ENCODE data around the gene IFNAR1.

DNA sequence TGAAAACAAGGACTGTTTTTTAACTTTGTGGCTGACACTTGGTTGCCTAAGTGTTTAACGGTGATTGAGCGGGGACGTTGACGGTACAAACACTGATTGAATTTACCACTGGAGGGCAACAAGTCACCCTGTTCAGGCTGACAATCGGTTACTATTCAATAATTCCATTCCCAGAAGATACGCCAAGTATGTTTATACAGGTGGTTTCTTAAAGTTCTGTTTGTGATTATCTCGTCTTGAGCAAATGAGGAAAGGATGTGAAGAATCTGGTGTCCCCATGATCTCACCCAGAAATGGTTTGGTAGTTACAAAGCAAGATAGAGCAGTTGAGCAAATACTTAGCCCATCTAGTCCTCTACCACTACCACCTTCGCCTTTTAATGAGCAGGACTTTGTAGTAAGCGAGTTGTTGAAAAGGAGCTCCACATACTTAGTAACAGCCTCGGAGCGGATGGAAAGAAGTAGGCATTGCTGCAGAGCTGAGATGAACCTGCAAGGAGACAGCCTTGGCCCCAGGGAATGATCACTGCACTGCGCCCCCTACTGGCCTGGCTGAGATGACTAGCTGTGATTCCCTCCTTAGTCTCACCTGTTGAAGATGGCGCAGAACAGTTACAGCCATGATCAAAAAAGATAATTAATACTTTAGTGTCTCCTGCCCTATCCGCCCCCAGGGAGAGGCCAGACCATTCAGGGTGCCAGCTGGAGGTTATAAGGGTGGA, 36.3 kb downstream of the IFNAR1 start:
- TF ChIP-seq, protein P1, sequence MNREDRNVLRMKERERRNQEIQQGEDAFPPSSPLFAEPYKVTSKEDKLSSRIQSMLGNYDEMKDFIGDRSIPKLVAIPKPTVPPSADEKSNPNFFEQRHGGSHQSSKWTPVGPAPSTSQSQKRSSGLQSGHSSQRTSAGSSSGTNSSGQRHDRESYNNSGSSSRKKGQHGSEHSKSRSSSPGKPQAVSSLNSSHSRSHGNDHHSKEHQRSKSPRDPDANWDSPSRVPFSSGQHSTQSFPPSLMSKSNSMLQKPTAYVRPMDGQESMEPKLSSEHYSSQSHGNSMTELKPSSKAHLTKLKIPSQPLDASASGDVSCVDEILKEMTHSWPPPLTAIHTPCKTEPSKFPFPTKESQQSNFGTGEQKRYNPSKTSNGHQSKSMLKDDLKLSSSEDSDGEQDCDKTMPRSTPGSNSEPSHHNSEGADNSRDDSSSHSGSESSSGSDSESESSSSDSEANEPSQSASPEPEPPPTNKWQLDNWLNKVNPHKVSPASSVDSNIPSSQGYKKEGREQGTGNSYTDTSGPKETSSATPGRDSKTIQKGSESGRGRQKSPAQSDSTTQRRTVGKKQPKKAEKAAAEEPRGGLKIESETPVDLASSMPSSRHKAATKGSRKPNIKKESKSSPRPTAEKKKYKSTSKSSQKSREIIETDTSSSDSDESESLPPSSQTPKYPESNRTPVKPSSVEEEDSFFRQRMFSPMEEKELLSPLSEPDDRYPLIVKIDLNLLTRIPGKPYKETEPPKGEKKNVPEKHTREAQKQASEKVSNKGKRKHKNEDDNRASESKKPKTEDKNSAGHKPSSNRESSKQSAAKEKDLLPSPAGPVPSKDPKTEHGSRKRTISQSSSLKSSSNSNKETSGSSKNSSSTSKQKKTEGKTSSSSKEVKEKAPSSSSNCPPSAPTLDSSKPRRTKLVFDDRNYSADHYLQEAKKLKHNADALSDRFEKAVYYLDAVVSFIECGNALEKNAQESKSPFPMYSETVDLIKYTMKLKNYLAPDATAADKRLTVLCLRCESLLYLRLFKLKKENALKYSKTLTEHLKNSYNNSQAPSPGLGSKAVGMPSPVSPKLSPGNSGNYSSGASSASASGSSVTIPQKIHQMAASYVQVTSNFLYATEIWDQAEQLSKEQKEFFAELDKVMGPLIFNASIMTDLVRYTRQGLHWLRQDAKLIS (CRISPR knock-in tag; IDR thresholded peaks at IDR 0.05), result no peak
- TF ChIP-seq, protein P2, sequence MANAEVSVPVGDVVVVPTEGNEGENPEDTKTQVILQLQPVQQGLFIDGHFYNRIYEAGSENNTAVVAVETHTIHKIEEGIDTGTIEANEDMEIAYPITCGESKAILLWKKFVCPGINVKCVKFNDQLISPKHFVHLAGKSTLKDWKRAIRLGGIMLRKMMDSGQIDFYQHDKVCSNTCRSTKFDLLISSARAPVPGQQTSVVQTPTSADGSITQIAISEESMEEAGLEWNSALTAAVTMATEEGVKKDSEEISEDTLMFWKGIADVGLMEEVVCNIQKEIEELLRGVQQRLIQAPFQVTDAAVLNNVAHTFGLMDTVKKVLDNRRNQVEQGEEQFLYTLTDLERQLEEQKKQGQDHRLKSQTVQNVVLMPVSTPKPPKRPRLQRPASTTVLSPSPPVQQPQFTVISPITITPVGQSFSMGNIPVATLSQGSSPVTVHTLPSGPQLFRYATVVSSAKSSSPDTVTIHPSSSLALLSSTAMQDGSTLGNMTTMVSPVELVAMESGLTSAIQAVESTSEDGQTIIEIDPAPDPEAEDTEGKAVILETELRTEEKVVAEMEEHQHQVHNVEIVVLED (CRISPR knock-in tag; IDR thresholded peaks at IDR 0.05), result no peak
- TF ChIP-seq, protein P3, sequence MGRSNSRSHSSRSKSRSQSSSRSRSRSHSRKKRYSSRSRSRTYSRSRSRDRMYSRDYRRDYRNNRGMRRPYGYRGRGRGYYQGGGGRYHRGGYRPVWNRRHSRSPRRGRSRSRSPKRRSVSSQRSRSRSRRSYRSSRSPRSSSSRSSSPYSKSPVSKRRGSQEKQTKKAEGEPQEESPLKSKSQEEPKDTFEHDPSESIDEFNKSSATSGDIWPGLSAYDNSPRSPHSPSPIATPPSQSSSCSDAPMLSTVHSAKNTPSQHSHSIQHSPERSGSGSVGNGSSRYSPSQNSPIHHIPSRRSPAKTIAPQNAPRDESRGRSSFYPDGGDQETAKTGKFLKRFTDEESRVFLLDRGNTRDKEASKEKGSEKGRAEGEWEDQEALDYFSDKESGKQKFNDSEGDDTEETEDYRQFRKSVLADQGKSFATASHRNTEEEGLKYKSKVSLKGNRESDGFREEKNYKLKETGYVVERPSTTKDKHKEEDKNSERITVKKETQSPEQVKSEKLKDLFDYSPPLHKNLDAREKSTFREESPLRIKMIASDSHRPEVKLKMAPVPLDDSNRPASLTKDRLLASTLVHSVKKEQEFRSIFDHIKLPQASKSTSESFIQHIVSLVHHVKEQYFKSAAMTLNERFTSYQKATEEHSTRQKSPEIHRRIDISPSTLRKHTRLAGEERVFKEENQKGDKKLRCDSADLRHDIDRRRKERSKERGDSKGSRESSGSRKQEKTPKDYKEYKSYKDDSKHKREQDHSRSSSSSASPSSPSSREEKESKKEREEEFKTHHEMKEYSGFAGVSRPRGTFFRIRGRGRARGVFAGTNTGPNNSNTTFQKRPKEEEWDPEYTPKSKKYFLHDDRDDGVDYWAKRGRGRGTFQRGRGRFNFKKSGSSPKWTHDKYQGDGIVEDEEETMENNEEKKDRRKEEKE (IDR thresholded peaks at IDR 0.05; ENCODE audit: borderline replicate concordance in 1 of 2, control insufficient read depth in 1 of 2, low read depth in 2 of 2, low read length in 1 of 2), result no peak
- TF ChIP-seq POLR2G (IDR thresholded peaks at IDR 0.05; ENCODE audit: low read depth, low read length) (no peak), ZNF57 (CRISPR knock-in tag; IDR thresholded peaks at IDR 0.05) (no peak), SP1 (CRISPR knock-in tag; IDR thresholded peaks at IDR 0.05) (0 out of 2 replicates have a peak, but pooled peaks have one; percentile 26), FOXA3 (CRISPR knock-in tag; conservative IDR thresholded peaks at IDR 0.05 in 1 of 2, IDR thresholded peaks at IDR 0.05 in 1 of 2) (0 out of 4 replicates have a peak, but pooled peaks have one; percentile 9 to 35), ZNF224 (CRISPR knock-in tag; IDR thresholded peaks at IDR 0.05) (no peak)
- TF ChIP-seq, protein P4, sequence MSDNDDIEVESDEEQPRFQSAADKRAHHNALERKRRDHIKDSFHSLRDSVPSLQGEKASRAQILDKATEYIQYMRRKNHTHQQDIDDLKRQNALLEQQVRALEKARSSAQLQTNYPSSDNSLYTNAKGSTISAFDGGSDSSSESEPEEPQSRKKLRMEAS (CRISPR knock-in tag; IDR thresholded peaks at IDR 0.05), result no peak
- TF ChIP-seq, protein P5, sequence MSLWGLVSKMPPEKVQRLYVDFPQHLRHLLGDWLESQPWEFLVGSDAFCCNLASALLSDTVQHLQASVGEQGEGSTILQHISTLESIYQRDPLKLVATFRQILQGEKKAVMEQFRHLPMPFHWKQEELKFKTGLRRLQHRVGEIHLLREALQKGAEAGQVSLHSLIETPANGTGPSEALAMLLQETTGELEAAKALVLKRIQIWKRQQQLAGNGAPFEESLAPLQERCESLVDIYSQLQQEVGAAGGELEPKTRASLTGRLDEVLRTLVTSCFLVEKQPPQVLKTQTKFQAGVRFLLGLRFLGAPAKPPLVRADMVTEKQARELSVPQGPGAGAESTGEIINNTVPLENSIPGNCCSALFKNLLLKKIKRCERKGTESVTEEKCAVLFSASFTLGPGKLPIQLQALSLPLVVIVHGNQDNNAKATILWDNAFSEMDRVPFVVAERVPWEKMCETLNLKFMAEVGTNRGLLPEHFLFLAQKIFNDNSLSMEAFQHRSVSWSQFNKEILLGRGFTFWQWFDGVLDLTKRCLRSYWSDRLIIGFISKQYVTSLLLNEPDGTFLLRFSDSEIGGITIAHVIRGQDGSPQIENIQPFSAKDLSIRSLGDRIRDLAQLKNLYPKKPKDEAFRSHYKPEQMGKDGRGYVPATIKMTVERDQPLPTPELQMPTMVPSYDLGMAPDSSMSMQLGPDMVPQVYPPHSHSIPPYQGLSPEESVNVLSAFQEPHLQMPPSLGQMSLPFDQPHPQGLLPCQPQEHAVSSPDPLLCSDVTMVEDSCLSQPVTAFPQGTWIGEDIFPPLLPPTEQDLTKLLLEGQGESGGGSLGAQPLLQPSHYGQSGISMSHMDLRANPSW (CRISPR knock-in tag; IDR thresholded peaks at IDR 0.05), result no peak
